ENCODE results near the gene RBM24. TPM values are rescaled to one million over a fixed set of nuclear protein-coding genes. Genes with fewer than 3 reads are reported as not detected.
A peak's percentile ranks its signal among the peaks of the same experiment; 100 is the strongest.
"Not testable (repeated sequence)": the region's sequence is repeated elsewhere in the genome, so short reads cannot be mapped to it uniquely, and the experiment has no call there.

Gene RBM24
- total RNA-seq, 1 donor from 2014 or later, result 19.6 TPM

GRCh38 chr6:17313971-17314370 lies 32.8 kb downstream of the RBM24 start:
- H3K27me3 Mint-ChIP-seq (ENCODE audit: unreplicated experiment), result no peaks in the 10 kb centered on the region
- TF ChIP-seq, protein P1, sequence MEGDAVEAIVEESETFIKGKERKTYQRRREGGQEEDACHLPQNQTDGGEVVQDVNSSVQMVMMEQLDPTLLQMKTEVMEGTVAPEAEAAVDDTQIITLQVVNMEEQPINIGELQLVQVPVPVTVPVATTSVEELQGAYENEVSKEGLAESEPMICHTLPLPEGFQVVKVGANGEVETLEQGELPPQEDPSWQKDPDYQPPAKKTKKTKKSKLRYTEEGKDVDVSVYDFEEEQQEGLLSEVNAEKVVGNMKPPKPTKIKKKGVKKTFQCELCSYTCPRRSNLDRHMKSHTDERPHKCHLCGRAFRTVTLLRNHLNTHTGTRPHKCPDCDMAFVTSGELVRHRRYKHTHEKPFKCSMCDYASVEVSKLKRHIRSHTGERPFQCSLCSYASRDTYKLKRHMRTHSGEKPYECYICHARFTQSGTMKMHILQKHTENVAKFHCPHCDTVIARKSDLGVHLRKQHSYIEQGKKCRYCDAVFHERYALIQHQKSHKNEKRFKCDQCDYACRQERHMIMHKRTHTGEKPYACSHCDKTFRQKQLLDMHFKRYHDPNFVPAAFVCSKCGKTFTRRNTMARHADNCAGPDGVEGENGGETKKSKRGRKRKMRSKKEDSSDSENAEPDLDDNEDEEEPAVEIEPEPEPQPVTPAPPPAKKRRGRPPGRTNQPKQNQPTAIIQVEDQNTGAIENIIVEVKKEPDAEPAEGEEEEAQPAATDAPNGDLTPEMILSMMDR (IDR thresholded peaks at IDR 0.05; ENCODE audit: unreplicated experiment), result no peak
- no peak overlapping the region for H3K27ac Mint-ChIP-seq (ENCODE audit: unreplicated experiment)
- H3K4me3 Mint-ChIP-seq (ENCODE audit: unreplicated experiment), result no peak overlapping the region
- H3K36me3 Mint-ChIP-seq (ENCODE audit: low read depth, unreplicated experiment), result no peaks in the 10 kb centered on the region
- H3K4me1 Mint-ChIP-seq (ENCODE audit: unreplicated experiment), result no peaks in the 10 kb centered on the region
- no peaks in the 10 kb centered on the region for H3K9me3 Mint-ChIP-seq (ENCODE audit: unreplicated experiment)
- no peak for DNase-seq (ENCODE audit: low spot score)

DNA sequence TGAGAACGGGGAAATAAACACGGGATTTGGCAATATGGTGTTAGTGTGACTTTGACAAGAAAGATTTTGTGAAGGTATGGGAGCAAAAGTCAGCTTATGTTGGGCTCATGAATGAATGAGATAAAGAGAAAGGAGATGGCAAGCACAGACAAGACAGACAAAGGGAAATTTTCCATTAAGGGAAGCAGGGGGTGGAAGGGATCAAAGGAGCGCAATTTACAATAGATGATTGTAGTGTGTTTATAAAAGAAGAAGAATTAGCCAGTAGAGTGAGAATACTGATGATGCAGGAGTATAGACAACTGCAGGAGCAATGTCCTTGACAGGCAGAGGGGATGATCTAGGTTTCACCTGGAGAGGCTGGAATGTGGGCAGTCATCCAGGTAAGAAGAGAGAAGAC lies 34.1 kb downstream of the RBM24 start:
- no peaks in the 10 kb centered on the region for H3K4me1 Mint-ChIP-seq (ENCODE audit: unreplicated experiment)
- H3K36me3 Mint-ChIP-seq (ENCODE audit: low read depth, unreplicated experiment), result no peaks in the 10 kb centered on the region
- DNase-seq (ENCODE audit: low spot score), result no peak
- H3K27me3 Mint-ChIP-seq (ENCODE audit: unreplicated experiment), result no peaks in the 10 kb centered on the region
- H3K4me3 Mint-ChIP-seq (ENCODE audit: unreplicated experiment), result no peak overlapping the region
- TF ChIP-seq, protein P1 (IDR thresholded peaks at IDR 0.05; ENCODE audit: unreplicated experiment), result no peak
- no peaks in the 10 kb centered on the region for H3K9me3 Mint-ChIP-seq (ENCODE audit: unreplicated experiment)
- H3K27ac Mint-ChIP-seq (ENCODE audit: unreplicated experiment), result peak overlapping the region; percentile 12

DNA sequence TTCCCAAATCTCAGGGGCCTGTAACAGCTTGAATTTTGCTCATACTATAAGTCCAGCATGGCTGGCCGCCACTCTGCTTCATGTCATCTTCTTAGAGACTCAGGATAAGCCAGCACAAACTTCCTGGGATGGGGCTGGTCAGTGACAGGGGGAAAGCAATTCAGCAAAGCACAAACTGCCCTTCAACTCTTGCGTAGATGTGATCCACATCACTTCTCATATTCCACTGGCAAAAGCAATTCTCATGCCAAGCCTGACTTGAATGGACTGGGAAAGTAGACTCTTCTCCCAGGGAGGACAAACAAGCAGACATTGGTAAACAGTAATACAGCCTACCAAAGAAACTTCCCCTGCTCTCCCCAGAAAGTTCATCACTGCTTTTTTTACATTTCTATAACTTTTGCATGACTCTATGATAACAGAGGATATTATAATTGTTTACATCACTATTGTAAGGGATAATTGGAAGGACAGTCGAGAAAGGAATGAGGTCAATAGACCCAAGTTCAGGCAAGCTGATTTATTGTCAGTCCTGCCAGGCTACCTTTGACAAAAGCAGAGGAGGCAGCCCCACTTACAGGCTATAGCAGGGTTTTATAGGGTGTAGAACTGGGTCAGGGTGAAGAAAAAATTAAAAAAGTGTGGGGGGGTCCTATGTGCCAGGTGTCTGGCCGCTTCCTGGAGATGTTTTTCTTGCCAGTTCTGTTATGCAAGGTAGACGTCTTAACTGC lies 37.4 kb downstream of the RBM24 start:
- no peak for DNase-seq (ENCODE audit: low spot score)
- H3K9me3 Mint-ChIP-seq (ENCODE audit: unreplicated experiment), result no peaks in the 10 kb centered on the region
- TF ChIP-seq, protein P1 (IDR thresholded peaks at IDR 0.05; ENCODE audit: unreplicated experiment), result no peak
- no peaks in the 10 kb centered on the region for H3K27me3 Mint-ChIP-seq (ENCODE audit: unreplicated experiment)
- H3K27ac Mint-ChIP-seq (ENCODE audit: unreplicated experiment), result no peak overlapping the region
- no peak overlapping the region for H3K4me3 Mint-ChIP-seq (ENCODE audit: unreplicated experiment)
- H3K4me1 Mint-ChIP-seq (ENCODE audit: unreplicated experiment), result no peaks in the 10 kb centered on the region
- H3K36me3 Mint-ChIP-seq (ENCODE audit: low read depth, unreplicated experiment), result no peaks in the 10 kb centered on the region

GRCh38 chr6:17320266-17320665 lies 39.1 kb downstream of the RBM24 start:
- not testable (repeated sequence) for H3K36me3 Mint-ChIP-seq (ENCODE audit: low read depth, unreplicated experiment); H3K4me1 Mint-ChIP-seq (ENCODE audit: unreplicated experiment); H3K27ac Mint-ChIP-seq (ENCODE audit: unreplicated experiment); H3K9me3 Mint-ChIP-seq (ENCODE audit: unreplicated experiment); DNase-seq (ENCODE audit: low spot score); H3K27me3 Mint-ChIP-seq (ENCODE audit: unreplicated experiment); H3K4me3 Mint-ChIP-seq (ENCODE audit: unreplicated experiment)

DNA sequence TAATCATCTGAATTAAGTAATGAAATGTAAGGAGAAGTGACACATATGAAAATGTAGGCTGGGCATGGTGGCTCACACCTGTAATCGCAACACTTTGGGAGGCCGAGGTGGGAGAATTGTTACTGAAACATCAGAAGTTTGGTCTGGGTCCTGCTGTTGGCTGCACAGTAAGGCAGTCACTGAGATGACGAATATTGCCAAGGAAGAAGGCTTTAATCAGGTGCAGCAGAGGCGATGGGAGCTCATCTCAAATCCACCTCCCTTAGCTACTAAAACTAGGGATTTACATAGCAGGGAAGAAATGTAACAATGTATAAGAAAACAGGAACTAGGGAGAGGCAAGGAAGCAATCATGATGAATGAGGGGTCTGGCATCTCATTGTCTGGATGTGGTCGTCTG lies 50.1 kb downstream of the RBM24 start:
- no peak for DNase-seq (ENCODE audit: low spot score)
- Mint-ChIP-seq H3K36me3 (ENCODE audit: low read depth, unreplicated experiment) (no peaks in the 10 kb centered on the region), H3K9me3 (ENCODE audit: unreplicated experiment) (peaks cover 7% of the 10 kb centered on the region), H3K27ac (ENCODE audit: unreplicated experiment) (peak overlapping the region; percentile 31), H3K27me3 (ENCODE audit: unreplicated experiment) (peaks cover 4% of the 10 kb centered on the region), H3K4me3 (ENCODE audit: unreplicated experiment) (peak overlapping the region; percentile 71), H3K4me1 (ENCODE audit: unreplicated experiment) (no peaks in the 10 kb centered on the region)
- TF ChIP-seq, protein P1 (IDR thresholded peaks at IDR 0.05; ENCODE audit: unreplicated experiment), result no peak
